Testis (tissue), 3 donors: Measurements from ENCODE around the gene TC2N. TPM values are rescaled to one million over a fixed set of nuclear protein-coding genes. Genes with fewer than 3 reads are reported as not detected.

Experiments used
- DNase-seq: peaks from one replicate; pipeline ENCODE4 v3.0.0-alpha.2; 2019
- H3K27ac ChIP-seq, 2 donors: fragments of 200-600 bp; sonication (generic); one replicate each; pipeline ENCODE4 v1.5.1; 2019
- H3K27me3 ChIP-seq: fragments of 200-600 bp; sonication (generic); one replicate; pipeline ENCODE4 v1.5.1; 2019
- H3K36me3 ChIP-seq: fragments of 200-600 bp; sonication (generic); one replicate; pipeline ENCODE4 v1.5.1; 2017; ENCODE audit warnings: low read depth; ENCODE audit errors: missing control alignments
- H3K4me1 ChIP-seq: fragments of 200-600 bp; sonication (generic); one replicate; pipeline ENCODE4 v1.5.1; 2019
- H3K4me3 ChIP-seq, 2 donors: fragments of 200-600 bp; sonication (generic); one replicate each; pipeline ENCODE4 v1.5.1; 2017 to 2019
- H3K9me3 ChIP-seq: fragments of 200-600 bp; sonication (generic); one replicate; pipeline ENCODE4 v1.5.1; 2017
- POLR2A ChIP-seq: fragments of 450-650 bp; IDR thresholded peaks from one replicate; pipeline ENCODE4 v1.6.1; 2017; ENCODE audit warnings: antibody characterized with exemption, mild to moderate bottlenecking, moderate library complexity
- WGBS, 2 donors: methylation state at CpG; one replicate each; pipeline ENCODE4 v1.1.5; 2018; 5-methylcytosine and 5-hydroxymethylcytosine counted together
- intact Hi-C: fragments of 100-400 bp; cut with DNase I; formaldehyde crosslinking; loops from one replicate; pipeline ENCODE4 v1.15.1; 2023; ENCODE audit warnings: low total_unique reads
- polyA plus RNA-seq: library from polyadenylated mRNA; stranded (reverse); fragments of 350-450 nt; fragmentation: Illumina TruSeq; extraction: RNeasy Lipid Tissue Mini Kit (QIAGEN cat#74804); gene quantifications from one replicate; pipeline ENCODE4 v1.2.3, GENCODE V29; 2014; ENCODE audit warnings: low read depth, low replicate concordance; ENCODE audit not compliant: insufficient read depth
- total RNA-seq, 2 donors: library from RNA; depleted of rRNA; stranded (reverse); fragments of >200 nt; gene quantifications; one replicate each; pipeline ENCODE4 v1.2.3, GENCODE V29; 2016
- TF ChIP-seq, protein P1 (sequence below), 3 experiments: fragments of 450-650 bp in 2 of 3; fragments of 200-600 bp in 1 of 3; sonication (generic) in 1 of 3; IDR thresholded peaks; one replicate each; pipeline ENCODE4 v1.5.1; 2016 to 2019; ENCODE audit warnings: antibody characterized with exemption in 3 of 3, mild to moderate bottlenecking in 2 of 3, moderate library complexity in 1 of 3

Gene TC2N
- total and polyA plus RNA-seq, 3 donors from 2014 or later: 17.2 to 24.3 (median 19.6) TPM

DNA sequence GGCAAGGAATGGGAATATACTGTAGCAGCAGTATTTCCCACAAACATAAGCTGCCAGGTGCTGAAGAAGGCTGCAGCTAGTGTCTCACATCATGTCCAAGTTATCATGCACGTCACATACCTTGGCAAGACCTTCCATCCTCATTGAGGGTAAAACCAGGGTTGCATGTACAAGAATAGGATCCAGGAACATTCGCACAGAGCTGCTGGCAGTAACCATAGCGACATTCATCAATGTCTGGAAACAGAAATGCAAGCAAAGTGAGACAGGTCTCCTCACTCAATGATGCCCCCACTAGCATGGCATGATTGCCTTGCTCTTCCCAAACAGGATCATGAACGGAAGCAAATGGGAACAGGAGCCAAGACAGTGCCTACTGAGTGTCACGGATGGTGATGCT, 23.8 kb upstream of the TC2N start:
- H3K9me3 ChIP-seq: no peaks in the 10 kb centered on the region
- H3K27ac ChIP-seq: peak overlapping the region in 1 of 2 donors; percentile 77
- DNase-seq: no peak
- no peaks in the 10 kb centered on the region for H3K36me3 ChIP-seq
- H3K4me1 ChIP-seq: peaks cover 23% of the 10 kb centered on the region
- 80 to 83% methylated on average over 5 of the region's 5 CpGs for WGBS, 2 donors
- H3K27me3 ChIP-seq: no peaks in the 10 kb centered on the region
- TF ChIP-seq POLR2A: no peak
- TF ChIP-seq, protein P1, sequence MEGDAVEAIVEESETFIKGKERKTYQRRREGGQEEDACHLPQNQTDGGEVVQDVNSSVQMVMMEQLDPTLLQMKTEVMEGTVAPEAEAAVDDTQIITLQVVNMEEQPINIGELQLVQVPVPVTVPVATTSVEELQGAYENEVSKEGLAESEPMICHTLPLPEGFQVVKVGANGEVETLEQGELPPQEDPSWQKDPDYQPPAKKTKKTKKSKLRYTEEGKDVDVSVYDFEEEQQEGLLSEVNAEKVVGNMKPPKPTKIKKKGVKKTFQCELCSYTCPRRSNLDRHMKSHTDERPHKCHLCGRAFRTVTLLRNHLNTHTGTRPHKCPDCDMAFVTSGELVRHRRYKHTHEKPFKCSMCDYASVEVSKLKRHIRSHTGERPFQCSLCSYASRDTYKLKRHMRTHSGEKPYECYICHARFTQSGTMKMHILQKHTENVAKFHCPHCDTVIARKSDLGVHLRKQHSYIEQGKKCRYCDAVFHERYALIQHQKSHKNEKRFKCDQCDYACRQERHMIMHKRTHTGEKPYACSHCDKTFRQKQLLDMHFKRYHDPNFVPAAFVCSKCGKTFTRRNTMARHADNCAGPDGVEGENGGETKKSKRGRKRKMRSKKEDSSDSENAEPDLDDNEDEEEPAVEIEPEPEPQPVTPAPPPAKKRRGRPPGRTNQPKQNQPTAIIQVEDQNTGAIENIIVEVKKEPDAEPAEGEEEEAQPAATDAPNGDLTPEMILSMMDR (IDR thresholded peaks at IDR 0.05): no peak
- H3K4me3 ChIP-seq: no peak overlapping the region
- intact Hi-C loops: no loop called here

DNA sequence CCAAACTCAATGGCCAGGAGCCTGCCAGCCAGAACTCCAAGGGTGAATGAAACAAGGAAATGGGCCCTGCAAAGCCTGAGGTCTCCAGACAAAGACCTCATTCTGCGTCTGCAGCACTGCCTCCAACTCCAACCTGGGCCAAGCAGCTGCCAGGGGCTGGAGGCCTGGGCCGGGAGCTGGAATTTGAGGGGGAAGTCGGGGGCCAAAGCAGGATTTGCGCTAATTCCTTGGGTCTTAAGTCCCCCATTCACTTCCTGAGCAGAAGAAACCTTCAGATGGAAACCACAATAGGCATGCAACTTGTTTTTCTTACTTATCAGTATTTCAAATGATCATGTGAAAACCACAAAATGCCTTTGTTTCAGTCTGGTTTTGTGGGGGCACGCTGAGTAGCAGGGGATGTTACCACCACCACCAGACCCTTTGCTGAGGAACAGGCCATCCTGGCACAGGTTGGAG, 23.0 kb upstream of the TC2N start:
- 33 to 54% methylated on average over 5 of the region's 5 CpGs for WGBS, 2 donors

DNA sequence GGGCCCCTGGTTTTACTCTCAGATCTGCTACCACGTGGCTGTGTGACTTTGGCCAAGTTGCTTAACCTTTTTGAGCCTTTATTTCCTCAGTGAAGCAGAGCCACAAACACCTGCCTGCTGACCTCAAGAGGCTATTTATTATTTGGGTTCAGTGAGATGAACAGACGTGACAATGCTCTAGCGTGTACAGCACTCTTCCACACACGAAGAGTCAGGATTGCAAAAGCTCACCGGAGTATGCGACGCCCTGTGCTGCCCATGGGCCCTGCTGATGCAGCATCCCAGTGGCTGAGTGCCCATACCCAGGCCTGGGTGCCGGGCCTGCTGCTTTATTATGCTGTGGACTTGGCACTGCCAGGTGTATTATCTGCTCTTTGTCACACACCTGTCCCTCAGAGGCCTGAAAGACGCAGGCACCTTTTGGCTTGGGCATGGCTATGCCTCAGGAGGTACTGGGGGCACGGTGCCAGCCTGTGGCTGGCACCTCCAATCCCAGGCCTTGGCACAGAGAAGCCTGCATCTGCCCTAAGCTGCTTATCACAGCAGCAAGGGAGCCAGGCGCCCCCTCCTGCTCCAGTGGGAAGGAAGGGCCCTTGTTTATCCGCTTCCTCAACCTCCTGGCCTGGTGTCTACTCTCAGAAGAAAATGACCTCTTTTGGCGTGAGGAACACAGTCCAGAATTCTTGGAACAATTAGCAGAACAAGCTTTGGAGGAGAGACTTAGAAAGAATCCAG, 22.3 kb upstream of the TC2N start:
- H3K9me3 ChIP-seq: no peaks in the 10 kb centered on the region
- WGBS, 2 donors: 55 to 76% methylated on average over 12 to 13 of the region's 13 CpGs
- DNase-seq: peak; percentile 54
- H3K27me3 ChIP-seq: no peaks in the 10 kb centered on the region
- peak overlapping the region; percentile 50 to 77 for H3K27ac ChIP-seq
- no peaks in the 10 kb centered on the region for H3K36me3 ChIP-seq
- no peak overlapping the region for H3K4me3 ChIP-seq
- H3K4me1 ChIP-seq: peaks cover 26% of the 10 kb centered on the region
- intact Hi-C loops: no loop called here
- no peak for TF ChIP-seq POLR2A
- TF ChIP-seq, protein P1 (IDR thresholded peaks at IDR 0.05): no peak

More for the DNA sequence above, 23.0 kb upstream of the TC2N start:
- intact Hi-C loops: no loop called here
- Histone ChIP-seq H3K27me3 (no peaks in the 10 kb centered on the region), H3K36me3 (no peaks in the 10 kb centered on the region), H3K27ac (peak overlapping the region in 1 of 2 donors; percentile 77), H3K9me3 (no peaks in the 10 kb centered on the region), H3K4me1 (peaks cover 23% of the 10 kb centered on the region), H3K4me3 (no peak overlapping the region)
- DNase-seq: no peak
- TF ChIP-seq POLR2A: no peak
- TF ChIP-seq, protein P1 (IDR thresholded peaks at IDR 0.05): no peak

DNA sequence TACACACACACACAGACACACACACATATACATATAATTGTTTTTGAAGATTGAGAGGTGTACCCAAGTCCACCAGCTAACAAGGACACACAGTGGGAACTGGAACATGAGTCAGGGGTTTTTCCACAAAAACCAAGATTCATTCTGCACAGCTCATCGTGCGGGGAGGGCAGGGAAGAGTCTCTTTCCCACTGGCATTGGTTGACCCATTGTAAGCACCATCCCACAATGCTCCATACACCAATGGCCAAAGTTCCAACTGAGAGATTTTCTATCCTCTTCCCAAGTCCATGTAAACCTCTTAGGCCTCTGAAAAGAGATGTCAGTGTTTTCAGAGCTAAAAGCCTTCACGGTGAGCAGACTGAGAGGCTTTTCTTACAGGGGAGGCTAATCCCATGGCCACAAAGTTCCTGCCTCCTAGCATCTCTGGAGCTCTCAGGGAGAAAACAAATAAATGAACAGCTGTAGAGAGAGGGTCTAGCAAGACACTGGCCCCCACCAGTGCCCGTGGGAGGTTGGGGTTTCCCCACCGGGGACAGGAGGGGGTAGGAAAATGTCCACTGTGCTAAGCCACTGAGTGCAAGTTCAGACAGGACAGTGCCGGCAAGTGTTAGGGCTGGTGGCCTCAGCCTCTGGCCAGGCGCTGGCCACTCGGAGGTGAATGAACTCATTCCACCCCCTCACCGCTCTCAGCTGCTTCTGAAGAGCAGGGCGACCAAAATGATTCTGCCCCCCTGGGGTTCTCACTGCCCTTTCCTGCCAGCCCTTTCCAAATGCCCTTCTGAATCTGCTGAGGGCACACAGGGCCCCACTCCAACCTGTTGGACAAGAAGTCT, 21.5 kb upstream of the TC2N start:
- no peaks in the 10 kb centered on the region for H3K36me3 ChIP-seq
- TF ChIP-seq, protein P1 (IDR thresholded peaks at IDR 0.05): no peak
- no peak overlapping the region for H3K4me3 ChIP-seq
- peak overlapping the region in 1 of 2 donors; percentile 77 for H3K27ac ChIP-seq
- WGBS, 2 donors: 71 to 72% methylated on average over 7 to 10 of the region's 10 CpGs
- H3K27me3 ChIP-seq: no peaks in the 10 kb centered on the region
- no peaks in the 10 kb centered on the region for H3K9me3 ChIP-seq
- intact Hi-C loops: no loop called here
- peaks cover 33% of the 10 kb centered on the region for H3K4me1 ChIP-seq
- DNase-seq: no peak
